ENCODE results near the gene SHROOM2.

Gene SHROOM2

DNA sequence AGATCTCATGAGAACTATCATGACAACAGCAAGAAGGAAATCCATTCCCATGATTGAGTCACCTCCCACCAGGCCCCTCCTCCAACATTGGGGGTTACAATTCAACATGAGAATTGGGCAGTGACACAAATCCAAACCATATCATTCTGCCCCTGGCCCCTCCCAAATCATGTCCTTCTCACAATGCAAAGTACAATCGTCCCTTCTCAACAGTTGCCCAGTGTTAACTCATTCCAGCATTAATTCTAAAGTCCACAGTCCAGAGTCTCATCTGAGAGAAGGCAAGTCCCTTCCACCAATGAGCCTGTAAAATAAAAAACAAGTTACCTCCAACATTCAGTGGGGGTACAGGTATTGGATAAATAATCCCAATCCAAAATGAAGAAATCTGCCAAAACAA lies 166.1 kb downstream of the SHROOM2 start:
- Mint-ChIP-seq H3K4me1 (ENCODE audit: low read depth) (no peaks in the 10 kb centered on the region), H3K9me3 (peaks cover 23% of the 10 kb centered on the region), H3K36me3 (ENCODE audit: low read depth) (no peaks in the 10 kb centered on the region), H3K27me3 (peaks cover 12% of the 10 kb centered on the region), H3K27ac (no peak overlapping the region), H3K4me3 (no peak overlapping the region)
- intact Hi-C loops (cut with micrococcal nuclease): no loop called here

DNA sequence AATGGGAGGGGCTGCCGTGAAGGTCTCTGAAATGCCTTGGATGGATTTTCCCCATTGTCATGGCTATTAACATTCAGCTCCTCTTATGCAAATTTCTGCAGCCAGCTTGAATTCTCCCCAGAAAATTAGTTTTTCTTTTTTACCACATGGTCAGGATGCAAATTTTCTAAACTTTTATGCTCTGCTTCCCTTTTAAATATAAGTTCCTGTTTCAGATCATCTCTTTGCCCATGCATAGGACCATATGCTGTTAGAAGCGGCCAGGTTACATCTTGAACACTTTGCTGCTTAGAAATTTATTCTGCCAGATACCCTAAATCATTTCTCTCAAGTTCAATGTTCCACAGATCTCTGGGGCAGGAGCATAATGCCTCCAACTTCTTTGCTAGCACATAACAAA lies 167.2 kb downstream of the SHROOM2 start:
- H3K36me3 Mint-ChIP-seq (ENCODE audit: low read depth): no peaks in the 10 kb centered on the region

DNA sequence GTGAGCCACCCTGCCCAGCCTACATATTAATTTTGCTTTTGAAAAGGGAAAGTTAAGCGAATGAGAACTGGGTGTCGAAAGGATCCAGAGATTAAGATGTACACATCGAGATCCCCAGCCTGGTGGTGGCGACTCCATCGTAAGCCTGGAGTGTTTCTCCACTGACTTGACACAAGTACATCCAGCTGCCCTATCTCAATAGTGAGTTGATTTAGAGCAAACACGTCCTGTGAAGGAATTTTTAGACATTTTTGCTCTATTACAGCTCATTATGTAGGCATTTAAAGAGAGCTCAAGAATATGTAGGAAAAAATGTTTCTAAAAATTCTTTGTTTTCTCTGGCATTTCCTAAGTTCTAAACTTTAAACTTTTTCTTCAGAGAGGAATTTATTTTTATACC lies 169.3 kb downstream of the SHROOM2 start:
- Mint-ChIP-seq H3K9me3 (peaks cover 23% of the 10 kb centered on the region), H3K4me1 (ENCODE audit: low read depth) (peaks cover 17% of the 10 kb centered on the region), H3K27me3 (no peaks in the 10 kb centered on the region), H3K4me3 (no peak overlapping the region), H3K27ac (no peak overlapping the region), H3K36me3 (ENCODE audit: low read depth) (no peaks in the 10 kb centered on the region)
- intact Hi-C loops (cut with micrococcal nuclease): no loop called here

More for the DNA sequence above, 167.2 kb downstream of the SHROOM2 start:
- intact Hi-C loops (cut with micrococcal nuclease): no loop called here
- no peak overlapping the region for H3K27ac Mint-ChIP-seq
- no peak overlapping the region for H3K4me3 Mint-ChIP-seq
- H3K9me3 Mint-ChIP-seq: peaks cover 23% of the 10 kb centered on the region
- peaks cover 10% of the 10 kb centered on the region for H3K27me3 Mint-ChIP-seq
- peaks cover 8% of the 10 kb centered on the region for H3K4me1 Mint-ChIP-seq (ENCODE audit: low read depth)

DNA sequence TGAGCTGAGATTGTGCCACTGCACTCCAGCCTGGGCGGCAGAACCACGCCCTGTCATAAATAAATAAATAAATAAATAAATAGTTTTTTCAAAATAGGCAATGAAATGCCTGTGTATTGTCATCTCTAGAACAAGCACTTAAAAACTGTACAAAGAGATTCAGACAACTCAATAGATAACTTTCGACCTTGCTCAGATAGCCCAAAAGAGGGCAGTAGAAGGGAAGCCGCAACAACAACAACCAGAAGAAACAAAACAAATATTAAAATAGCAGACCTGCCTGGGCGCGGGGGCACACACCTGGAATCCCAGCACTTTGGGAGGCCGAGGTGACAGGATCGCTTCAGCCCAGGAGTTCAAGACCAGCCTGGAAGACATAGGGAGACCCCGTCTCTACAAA lies 171.5 kb downstream of the SHROOM2 start:
- H3K27me3 Mint-ChIP-seq: no peaks in the 10 kb centered on the region
- H3K4me3 Mint-ChIP-seq: peak overlapping the region; percentile 45
- H3K4me1 Mint-ChIP-seq (ENCODE audit: low read depth): peaks cover 23% of the 10 kb centered on the region
- intact Hi-C loops (cut with micrococcal nuclease): no loop called here
- H3K36me3 Mint-ChIP-seq (ENCODE audit: low read depth): no peaks in the 10 kb centered on the region
- H3K9me3 Mint-ChIP-seq: peaks cover 23% of the 10 kb centered on the region
- peak overlapping the region; percentile 67 for H3K27ac Mint-ChIP-seq

DNA sequence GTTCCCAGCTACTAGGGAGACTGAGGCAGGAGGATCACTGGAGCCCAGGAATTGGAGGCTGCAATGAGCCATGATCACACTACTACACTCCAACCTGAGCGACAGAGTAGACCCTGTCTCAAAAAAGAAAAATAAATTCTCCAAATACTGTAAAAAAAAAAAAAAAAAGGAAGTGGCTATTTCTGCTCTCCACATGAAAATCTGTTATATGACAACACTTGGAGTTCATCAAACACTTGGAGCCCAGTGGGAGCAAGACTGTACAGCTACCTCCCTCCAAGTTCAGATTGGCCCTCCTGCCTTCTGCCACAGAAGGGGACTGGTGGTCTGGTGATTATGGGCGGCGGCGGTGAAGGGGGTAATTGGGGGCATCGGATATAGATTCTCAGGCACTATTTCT lies 172.0 kb downstream of the SHROOM2 start:
- peaks cover 23% of the 10 kb centered on the region for H3K4me1 Mint-ChIP-seq (ENCODE audit: low read depth)
- H3K27ac Mint-ChIP-seq: peak overlapping the region; percentile 67
- H3K9me3 Mint-ChIP-seq: peaks cover 20% of the 10 kb centered on the region
- intact Hi-C loops (cut with micrococcal nuclease): no loop called here
- H3K4me3 Mint-ChIP-seq: peak overlapping the region; percentile 45
- no peaks in the 10 kb centered on the region for H3K36me3 Mint-ChIP-seq (ENCODE audit: low read depth)
- H3K27me3 Mint-ChIP-seq: no peaks in the 10 kb centered on the region

DNA sequence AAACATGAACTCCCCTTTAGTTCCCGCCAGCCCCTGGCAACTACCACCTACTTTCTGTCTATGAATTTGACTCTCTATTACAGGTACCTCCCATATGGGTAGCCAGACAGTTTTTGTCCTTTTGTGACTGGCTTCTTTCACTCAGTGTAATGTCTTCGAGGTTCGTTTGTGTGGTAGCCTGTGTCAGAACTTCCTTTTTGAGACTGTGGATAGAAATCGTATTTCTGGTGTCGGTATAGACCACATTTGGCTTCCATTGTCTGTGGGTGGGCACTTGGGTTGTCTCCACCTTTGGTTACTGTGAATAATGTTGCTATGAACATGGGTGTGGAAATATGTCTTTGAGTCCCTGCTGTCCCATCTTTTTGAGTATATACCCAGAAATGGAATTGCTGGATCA lies 175.5 kb downstream of the SHROOM2 start:
- peaks cover 23% of the 10 kb centered on the region for H3K4me1 Mint-ChIP-seq (ENCODE audit: low read depth)
- H3K27ac Mint-ChIP-seq: no peak overlapping the region
- no peak overlapping the region for H3K4me3 Mint-ChIP-seq
- H3K9me3 Mint-ChIP-seq: no peaks in the 10 kb centered on the region
- no peaks in the 10 kb centered on the region for H3K36me3 Mint-ChIP-seq (ENCODE audit: low read depth)
- intact Hi-C loops (cut with micrococcal nuclease): no loop called here
- H3K27me3 Mint-ChIP-seq: no peaks in the 10 kb centered on the region

DNA sequence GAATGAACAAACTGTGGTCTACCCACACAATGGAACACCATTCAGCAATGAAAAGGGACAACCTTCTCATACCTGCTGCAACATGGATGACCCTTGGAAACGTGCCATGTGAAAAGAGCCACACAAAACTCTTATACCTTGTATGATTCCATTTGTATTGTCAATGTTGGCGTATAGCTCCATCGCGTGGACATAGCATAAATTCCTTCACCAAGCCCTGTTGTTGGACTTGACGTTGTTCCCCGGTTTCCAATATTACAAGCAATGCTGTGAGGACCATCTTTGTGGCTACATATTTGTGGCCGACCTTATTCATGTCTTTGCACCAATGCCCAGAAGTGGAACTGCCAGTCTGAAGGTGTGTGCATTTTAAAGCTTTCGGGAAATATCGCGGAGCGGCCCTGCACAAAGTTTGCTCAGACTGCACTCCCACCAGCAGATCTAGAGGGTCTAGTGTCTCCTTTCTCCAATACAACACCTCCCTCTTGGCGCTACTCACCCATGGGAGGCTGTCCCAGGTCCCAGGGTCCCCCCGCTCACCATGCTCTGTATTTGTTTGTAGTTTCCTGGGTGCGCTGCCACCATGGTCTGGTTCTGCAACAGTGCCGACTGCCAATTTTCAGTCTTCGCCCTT lies 180.7 kb downstream of the SHROOM2 start, which contains the start of gene CLDN34:
CLDN34 (plus strand) TSS at position 584 of the 634 bp plus-strand sequence; CDS start at position 584, 0 bp downstream.
- H3K27ac Mint-ChIP-seq: no peak within 1 kb of the TSS
- intact Hi-C loops (cut with micrococcal nuclease): no loop called here
- no peaks in the 10 kb centered on the region for H3K4me1 Mint-ChIP-seq (ENCODE audit: low read depth)
- no peak within 1 kb of the TSS for H3K4me3 Mint-ChIP-seq
- H3K36me3 Mint-ChIP-seq (ENCODE audit: low read depth): no peaks in the 10 kb centered on the region
- no peaks in the 10 kb centered on the region for H3K27me3 Mint-ChIP-seq
- no peaks in the 10 kb centered on the region for H3K9me3 Mint-ChIP-seq

DNA sequence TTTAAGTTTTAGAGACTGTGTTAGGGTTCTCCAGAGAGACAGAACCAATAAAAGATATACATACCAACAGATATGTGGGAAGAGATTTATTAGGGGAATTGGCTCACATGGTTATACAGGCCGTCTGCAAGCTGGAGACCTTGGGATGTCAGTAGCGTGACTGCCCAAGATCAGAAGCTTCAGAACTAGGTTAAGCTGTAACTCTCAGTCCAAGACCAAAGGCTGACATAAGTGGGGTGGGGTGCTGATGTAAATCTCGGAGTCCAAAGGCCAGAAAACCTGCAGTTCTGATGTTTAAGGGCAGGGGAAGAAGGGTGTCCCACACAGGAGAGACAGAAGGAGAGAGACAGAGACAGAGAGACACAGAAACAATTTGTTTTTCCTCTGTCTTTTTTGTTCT lies 191.4 kb downstream of the SHROOM2 start:
- no peaks in the 10 kb centered on the region for H3K27me3 Mint-ChIP-seq
- no peaks in the 10 kb centered on the region for H3K9me3 Mint-ChIP-seq
- no peak overlapping the region for H3K4me3 Mint-ChIP-seq
- intact Hi-C loops (cut with micrococcal nuclease): no loop called here
- H3K36me3 Mint-ChIP-seq (ENCODE audit: low read depth): no peaks in the 10 kb centered on the region
- no peak overlapping the region for H3K27ac Mint-ChIP-seq
- peaks cover 26% of the 10 kb centered on the region for H3K4me1 Mint-ChIP-seq (ENCODE audit: low read depth)

DNA sequence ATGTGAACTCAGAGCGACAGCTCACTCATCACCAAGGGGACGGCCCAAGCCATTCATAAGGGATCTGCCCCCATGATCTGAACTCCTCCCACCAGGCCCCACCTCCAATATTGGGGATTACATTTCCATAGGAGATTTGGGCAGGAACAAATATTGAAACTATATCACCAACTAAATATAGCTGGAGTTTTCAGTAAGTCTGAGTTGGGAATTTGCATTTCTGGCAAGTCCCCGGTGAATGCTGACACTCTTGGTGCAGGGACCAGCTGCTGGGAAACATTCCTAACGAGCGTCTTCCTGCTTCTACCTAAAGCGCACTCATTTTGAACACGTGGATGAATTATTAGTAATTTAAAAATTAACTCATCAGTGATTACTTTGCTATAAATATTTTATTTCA lies 194.2 kb downstream of the SHROOM2 start:
- peaks cover 42% of the 10 kb centered on the region for H3K4me1 Mint-ChIP-seq (ENCODE audit: low read depth)
- H3K27ac Mint-ChIP-seq: peak overlapping the region; percentile 96
- intact Hi-C loops (cut with micrococcal nuclease): loop anchor here (10.0 kb wide), 1 partner anchor 256 kb away; no protein-coding TSS in a partner anchor
- no peaks in the 10 kb centered on the region for H3K27me3 Mint-ChIP-seq
- H3K9me3 Mint-ChIP-seq: no peaks in the 10 kb centered on the region
- no peak overlapping the region for H3K4me3 Mint-ChIP-seq
- no peaks in the 10 kb centered on the region for H3K36me3 Mint-ChIP-seq (ENCODE audit: low read depth)

DNA sequence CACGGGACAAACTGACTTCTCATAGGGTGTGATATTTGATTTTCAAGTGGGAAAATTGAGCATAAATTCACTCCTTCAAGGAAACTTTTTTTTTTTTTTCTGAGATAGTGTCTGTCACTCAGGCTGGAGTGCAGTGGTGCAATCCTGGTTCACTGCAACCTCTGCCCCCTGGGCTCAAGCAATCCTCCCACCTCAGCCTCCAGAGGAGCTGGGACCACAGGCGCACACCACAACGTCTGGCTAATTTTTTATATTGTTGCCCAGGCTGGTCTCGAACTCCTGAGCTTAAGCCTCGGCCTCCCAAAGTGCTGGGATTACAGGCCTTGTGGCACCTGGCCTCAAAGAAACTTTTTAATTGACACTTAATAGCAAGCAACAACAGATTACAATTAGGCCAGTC lies 194.7 kb downstream of the SHROOM2 start:
- peak overlapping the region; percentile 26 for H3K4me3 Mint-ChIP-seq
- peaks cover 47% of the 10 kb centered on the region for H3K4me1 Mint-ChIP-seq (ENCODE audit: low read depth)
- H3K27me3 Mint-ChIP-seq: no peaks in the 10 kb centered on the region
- intact Hi-C loops (cut with micrococcal nuclease): loop anchor here (10.0 kb wide), 1 partner anchor 256 kb away; no protein-coding TSS in a partner anchor
- peak overlapping the region; percentile 96 for H3K27ac Mint-ChIP-seq
- H3K9me3 Mint-ChIP-seq: no peaks in the 10 kb centered on the region
- H3K36me3 Mint-ChIP-seq (ENCODE audit: low read depth): no peaks in the 10 kb centered on the region

DNA sequence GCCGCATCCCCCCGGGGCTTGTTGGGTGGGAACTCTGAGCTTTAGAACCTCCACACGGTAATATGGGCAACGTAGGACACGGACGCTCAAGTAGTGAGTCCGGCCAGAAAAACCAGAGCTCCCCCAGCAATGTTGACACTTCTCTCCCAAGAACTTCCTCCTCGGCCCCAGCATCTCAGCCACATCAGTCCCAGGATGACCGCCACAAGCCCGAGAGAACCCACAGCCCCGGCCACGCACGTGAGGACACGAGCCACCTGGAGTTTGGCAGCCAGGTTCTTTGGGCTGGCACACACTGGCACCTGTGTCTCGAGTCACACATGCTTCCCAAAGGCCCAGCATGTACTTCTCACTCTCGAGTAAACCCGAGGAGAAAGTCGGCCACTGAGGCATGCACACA lies 197.2 kb downstream of the SHROOM2 start:
- Mint-ChIP-seq H3K4me3 (no peak overlapping the region), H3K4me1 (ENCODE audit: low read depth) (peaks cover 55% of the 10 kb centered on the region), H3K9me3 (no peaks in the 10 kb centered on the region), H3K27ac (peak overlapping the region; percentile 77), H3K36me3 (ENCODE audit: low read depth) (no peaks in the 10 kb centered on the region), H3K27me3 (no peaks in the 10 kb centered on the region)
- intact Hi-C loops (cut with micrococcal nuclease): loop anchor here (10.0 kb wide), 1 partner anchor 259 kb away; no protein-coding TSS in a partner anchor

DNA sequence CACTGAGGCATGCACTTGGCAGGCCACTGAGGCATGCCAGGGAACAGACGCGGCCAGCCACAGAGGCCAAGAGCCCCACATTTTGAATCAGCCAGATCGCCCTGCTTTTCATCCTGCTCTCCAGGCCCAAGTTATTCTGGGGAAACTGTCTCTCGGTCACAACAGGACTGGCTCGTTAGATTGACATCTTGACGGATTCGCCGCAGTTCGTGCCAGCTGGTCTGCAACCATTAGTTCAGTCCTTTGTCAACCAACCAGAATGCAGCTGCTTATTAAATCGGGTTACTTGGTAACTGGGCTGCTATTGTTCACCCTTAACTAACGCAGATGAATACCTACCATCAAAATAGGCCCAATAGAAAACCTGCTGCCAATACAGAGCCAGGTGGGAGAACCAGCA lies 197.6 kb downstream of the SHROOM2 start:
- peaks cover 55% of the 10 kb centered on the region for H3K4me1 Mint-ChIP-seq (ENCODE audit: low read depth)
- H3K4me3 Mint-ChIP-seq: no peak overlapping the region
- intact Hi-C loops (cut with micrococcal nuclease): loop anchor here (10.0 kb wide), 1 partner anchor 259 kb away; no protein-coding TSS in a partner anchor
- no peaks in the 10 kb centered on the region for H3K36me3 Mint-ChIP-seq (ENCODE audit: low read depth)
- peak overlapping the region; percentile 77 for H3K27ac Mint-ChIP-seq
- H3K27me3 Mint-ChIP-seq: no peaks in the 10 kb centered on the region
- no peaks in the 10 kb centered on the region for H3K9me3 Mint-ChIP-seq

DNA sequence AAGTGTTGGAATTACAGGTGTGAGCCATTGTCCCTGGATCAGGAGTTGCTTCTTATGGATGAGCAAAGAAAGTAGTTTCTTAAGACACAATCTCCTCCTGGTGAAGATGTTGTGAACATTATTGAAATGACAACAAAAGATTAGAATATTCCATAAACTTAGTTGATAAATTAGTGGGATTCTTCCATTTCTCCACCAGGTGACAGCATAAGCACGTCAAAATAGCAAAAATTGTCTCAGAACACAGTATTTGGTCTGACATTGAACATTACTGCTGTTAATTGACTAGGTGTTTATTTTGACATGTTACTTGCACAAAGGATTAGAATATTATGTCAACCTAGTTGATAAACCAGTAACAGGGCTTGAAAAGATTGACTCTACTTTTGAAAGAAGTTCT lies 202.5 kb downstream of the SHROOM2 start:
- Mint-ChIP-seq H3K27ac (no peak overlapping the region), H3K36me3 (ENCODE audit: low read depth) (no peaks in the 10 kb centered on the region), H3K4me3 (no peak overlapping the region), H3K9me3 (no peaks in the 10 kb centered on the region), H3K27me3 (no peaks in the 10 kb centered on the region), H3K4me1 (ENCODE audit: low read depth) (peaks cover 24% of the 10 kb centered on the region)
- intact Hi-C loops (cut with micrococcal nuclease): loop anchor here (10.0 kb wide), 1 partner anchor 264 kb away; no protein-coding TSS in a partner anchor

DNA sequence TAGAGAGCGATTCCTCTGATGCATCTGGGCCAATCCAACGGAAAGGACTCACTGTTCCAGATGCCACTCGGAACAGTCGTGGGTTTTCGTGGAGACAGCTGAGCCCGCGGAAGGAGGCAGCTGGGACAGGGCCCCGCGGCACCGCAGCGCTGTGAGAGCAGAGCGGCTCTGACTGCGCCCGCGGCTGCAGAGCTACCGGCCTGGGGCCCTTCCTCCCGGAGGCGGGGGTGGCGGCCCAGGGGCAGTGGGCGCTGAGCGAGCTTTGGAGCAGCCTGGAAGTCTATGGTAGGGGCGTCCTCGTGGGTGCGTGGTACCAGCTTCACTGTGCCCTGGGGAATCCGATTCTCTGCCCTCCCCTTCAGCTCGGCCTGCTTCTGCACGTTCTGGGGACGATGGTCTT lies 205.8 kb downstream of the SHROOM2 start:
- Mint-ChIP-seq H3K9me3 (no peaks in the 10 kb centered on the region), H3K4me3 (no peak overlapping the region), H3K4me1 (ENCODE audit: low read depth) (peaks cover 9% of the 10 kb centered on the region), H3K27ac (no peak overlapping the region), H3K27me3 (no peaks in the 10 kb centered on the region), H3K36me3 (ENCODE audit: low read depth) (no peaks in the 10 kb centered on the region)
- intact Hi-C loops (cut with micrococcal nuclease): no loop called here

DNA sequence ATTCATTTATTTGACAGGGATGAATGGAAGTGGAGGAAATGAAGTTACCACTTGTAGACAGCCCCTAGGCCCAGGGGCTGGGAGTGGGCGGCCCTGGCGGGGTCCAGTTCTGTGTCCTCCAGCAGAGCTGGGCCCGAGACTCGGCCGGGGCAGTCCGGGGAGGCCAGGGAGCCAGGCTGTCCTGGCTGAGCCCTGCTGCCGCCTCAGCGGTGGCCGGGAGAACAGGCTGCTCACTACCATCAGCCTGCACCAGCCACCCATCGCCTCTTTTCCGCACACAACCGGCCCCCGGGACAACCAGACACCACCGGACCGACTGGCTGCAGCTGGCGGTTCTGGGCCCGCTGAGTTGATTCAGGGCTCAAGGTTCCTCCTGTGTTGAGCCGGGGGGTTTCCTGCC lies 206.5 kb downstream of the SHROOM2 start:
- intact Hi-C loops (cut with micrococcal nuclease): no loop called here
- no peaks in the 10 kb centered on the region for H3K27me3 Mint-ChIP-seq
- no peak overlapping the region for H3K4me3 Mint-ChIP-seq
- H3K9me3 Mint-ChIP-seq: no peaks in the 10 kb centered on the region
- no peak overlapping the region for H3K27ac Mint-ChIP-seq
- peaks cover 5% of the 10 kb centered on the region for H3K4me1 Mint-ChIP-seq (ENCODE audit: low read depth)
- H3K36me3 Mint-ChIP-seq (ENCODE audit: low read depth): no peaks in the 10 kb centered on the region
